CD4-positive, alpha-beta T cell treated with Interleukin-12 subunit alpha and Interleukin-12 subunit beta, for 1 hour (primary cell): ENCODE results near the gene REPIN1.

ENCODE experiments used
- DNase-seq: peaks from one replicate; pipeline ENCODE4 v3.0.0-alpha.2; 2020

REPIN1 gene

DNA sequence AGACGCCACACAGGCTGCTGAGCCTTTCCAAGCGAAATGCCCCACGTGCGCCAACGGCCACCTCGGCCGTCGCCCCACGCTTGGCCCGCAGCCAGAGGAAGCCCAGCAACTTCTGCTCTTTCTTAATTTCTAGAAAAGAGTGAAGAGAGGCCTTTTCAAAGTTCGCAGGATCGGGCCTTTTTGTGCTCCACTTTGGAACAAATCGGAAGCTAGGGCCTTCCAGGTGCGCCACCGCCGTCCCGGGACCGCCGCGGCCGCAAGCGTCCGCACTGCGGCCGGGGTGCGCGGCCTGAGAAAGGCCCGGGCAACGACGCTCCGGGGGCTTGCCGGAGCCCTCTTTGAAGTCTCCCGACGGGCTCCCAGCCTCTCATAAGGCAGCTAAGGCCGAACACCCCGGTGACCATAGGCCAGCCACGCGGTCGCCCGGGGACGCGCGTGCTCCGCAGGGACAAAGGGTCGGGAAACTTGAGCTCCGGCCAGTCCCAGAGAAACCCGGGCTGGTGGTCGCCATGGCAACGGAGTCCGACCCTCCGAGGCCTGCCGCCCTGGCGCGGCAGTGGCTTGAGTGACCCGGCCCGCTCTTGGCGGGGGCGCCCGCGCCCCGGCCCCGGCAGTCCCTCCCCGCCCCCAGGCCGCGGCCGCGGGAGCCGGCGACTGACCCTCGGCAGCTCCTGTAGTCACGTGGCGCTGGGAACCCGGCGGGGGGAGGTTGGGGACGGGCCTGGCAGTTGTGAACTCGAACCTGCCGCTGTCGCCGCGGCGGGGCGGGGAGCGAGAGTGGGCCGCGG lies at the start of gene REPIN1:
Gene REPIN1 (plus strand): TSS at position 727 of the 788 bp plus-strand sequence. CDS start 890 bp downstream, outside the sequence.
- peak; percentile 81 for DNase-seq

GRCh38 chr7:150321788-150322113 lies 46.9 kb upstream of the REPIN1 start:
- DNase-seq = no peak

DNA sequence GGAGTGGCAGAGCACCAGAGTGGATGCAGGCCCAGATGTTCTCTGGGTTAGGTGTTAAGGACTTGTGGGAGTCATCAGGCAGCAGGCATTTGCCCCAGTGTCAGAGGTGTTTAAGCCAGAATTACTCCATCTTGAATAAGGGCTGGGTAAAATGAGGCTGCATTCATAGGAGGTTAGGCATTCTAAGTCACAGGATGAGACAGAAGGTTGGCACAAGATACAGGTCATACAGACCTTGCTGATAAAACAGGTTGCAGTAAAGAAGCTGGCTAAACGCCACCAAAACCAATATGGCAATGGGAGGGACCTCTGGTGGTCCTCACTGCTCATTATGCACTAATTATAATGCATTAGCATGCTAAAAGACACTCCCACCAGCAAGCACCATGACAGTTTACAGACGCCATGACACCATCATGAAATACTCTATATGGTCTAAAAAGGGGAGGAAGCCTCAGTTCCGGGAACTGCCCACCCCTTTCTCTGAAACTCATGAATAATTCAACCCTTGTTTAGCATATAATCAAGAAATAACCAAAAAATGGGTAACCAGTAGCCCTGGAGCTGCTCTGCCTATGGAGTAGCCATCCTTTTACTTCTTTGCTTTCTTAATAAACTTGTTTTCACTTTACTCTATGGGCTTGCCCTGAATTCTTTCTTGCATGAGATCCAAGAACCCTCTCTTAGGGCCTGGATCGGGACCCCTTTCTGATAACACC lies 46.3 kb upstream of the REPIN1 start:
- DNase-seq = peak; percentile 73

DNA sequence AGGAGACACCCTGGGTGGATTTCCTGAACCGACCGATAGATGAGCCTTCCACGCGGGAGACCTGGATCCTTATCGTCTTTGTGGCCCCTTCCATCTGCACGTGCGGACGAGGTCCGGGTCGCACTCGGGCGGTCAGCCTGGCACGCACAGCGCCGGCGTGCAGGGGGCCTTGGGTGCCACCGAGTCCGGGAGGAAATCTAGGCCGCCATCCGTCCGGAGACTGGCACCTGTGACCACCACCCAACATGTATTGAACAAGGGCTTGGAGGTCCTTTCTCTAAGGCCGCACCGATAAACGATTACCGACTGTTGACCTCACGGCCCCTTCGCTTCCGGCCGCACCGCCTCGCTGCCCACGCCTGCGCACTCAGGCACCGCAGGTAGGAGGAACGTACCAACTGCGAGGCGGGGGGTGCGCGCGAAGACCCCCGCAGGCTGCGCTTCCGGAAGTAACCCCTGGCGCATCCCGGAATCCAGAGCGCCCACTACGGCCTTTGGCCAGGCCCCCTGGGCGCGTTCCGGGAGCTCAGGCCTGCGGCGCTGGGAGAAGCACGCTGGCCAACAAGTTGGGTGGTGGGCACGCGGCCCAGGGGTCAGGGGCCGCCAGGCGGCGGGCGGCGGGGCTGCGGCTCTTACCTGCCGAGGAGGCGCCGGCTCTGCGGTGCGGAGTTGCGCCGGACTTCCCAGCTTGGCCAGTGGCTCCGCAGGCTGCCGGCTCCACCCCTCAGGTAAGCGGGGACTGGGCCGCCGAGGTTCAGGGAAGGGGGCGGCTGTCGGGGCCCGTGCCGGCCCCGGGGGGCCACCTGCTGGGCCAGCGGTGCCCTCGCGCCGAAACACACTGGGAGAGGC lies 45.6 kb upstream of the REPIN1 start, which contains the start of the genes ACTR3C and LRRC61:
Gene ACTR3C (minus strand): TSS at position 713 of the 849 bp plus-strand sequence. CDS start 28,249 bp downstream, outside the sequence.
Gene LRRC61 (plus strand): TSS at position 523 of the 849 bp plus-strand sequence. CDS start 13,507 bp downstream, outside the sequence.
- DNase-seq = peak; percentile 72

- no peak for DNase-seq
Observed at GRCh38 chr7:150323682-150324372, 44.8 kb upstream of the REPIN1 start.

GRCh38 chr7:150324373-150324961 lies 44.2 kb upstream of the REPIN1 start:
- no peak for DNase-seq

DNA sequence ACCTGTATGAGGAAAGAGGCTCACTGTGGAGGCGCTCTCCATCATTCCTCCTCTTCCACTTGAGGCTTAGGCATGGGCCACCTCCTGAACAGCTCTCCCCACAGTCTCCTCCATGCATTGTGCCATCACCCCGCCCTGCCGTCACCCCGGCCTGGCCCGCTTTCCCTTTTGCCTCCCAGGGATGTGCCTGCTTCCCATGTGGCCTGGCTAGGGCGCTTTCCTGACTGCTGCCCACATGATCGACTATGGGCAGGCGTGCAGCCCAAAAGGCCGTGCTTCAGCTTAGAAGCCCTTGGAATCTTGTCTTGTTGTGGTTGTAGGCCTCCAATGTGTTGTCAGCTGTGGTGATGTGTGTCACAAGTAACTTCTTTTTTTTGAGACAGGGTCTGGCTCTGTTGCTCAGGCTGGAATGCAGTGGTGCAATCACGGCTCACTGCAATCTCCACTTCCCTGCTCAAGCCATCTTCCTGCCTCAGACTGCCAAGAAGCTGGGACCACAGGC lies 43.5 kb upstream of the REPIN1 start:
- no peak for DNase-seq

- DNase-seq = no peak
Observed at GRCh38 chr7:150325901-150326300, 42.7 kb upstream of the REPIN1 start.

DNA sequence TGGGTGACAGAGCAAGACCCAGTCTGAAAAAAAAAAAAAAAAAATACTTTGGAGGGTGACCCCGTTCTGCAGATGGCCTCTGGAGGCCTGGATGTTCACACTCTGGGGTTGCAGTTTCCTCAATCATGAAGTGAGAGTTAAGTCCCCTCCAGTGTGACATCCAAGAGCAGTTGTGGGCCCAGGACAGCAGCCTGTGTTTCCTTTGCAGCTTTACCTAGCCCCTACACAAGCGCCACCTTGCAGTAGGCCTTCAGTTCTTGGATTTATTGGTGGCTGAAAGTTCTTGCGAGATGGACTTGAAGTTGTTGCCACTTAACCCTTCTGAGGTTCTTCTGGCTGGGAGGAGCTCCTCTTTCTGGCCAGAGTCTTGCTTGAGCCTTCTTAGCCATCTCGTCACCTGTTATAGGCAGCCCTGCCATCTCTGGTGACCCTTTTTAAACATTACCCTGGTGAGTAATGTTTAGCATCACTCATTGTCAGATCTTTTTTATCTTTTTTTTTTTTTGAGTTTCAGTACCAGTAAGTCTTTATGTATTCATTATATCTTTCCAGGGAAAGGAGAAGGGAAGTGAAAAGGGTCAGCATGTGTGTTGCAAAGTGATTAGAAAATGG lies 41.9 kb upstream of the REPIN1 start:
- DNase-seq = no peak

GRCh38 chr7:150327308-150327707 lies 41.3 kb upstream of the REPIN1 start:
- DNase-seq = no peak

- no peak for DNase-seq
Observed at GRCh38 chr7:150329331-150330120, 39.1 kb upstream of the REPIN1 start.

DNA sequence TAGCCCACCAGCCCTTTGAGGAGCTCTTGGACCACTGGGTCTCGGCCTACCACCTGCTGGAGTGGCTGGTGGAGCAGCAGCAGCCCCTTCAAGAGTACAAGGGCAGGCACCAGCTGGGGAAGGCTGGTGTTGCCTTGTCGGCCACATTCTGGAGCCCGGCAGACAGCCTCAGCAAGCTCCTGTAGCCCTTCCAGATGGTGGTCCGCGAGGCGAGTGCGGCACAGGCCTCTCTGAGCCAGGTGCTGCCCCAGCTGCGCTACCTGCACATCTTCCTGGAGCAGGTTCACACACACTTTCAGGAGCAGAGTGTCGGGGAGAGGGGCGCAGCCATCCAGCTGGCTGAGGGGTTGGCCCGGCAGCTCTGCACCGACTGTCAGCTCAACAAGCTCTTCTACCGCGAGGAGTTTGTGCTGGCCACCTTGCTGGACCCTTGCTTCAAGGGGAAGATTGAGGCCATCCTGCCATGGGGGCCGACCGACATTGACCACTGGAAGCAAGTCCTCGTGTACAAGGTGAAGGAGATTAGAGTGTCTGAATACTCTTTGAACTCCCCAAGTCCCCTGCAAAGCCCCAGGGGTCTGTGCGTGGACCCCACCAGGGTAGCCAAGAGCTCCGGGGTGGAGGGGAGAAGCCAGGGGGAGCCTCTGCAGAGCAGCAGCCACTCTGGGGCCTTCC lies 38.3 kb upstream of the REPIN1 start:
- no peak for DNase-seq

- DNase-seq = no peak
Observed at GRCh38 chr7:150332852-150333635, 35.6 kb upstream of the REPIN1 start.

GRCh38 chr7:150333659-150334058 lies 35.0 kb upstream of the REPIN1 start:
- DNase-seq = no peak

GRCh38 chr7:150334108-150334507 lies 34.5 kb upstream of the REPIN1 start:
- DNase-seq = no peak

- no peak for DNase-seq
Observed at GRCh38 chr7:150335108-150335773, 33.4 kb upstream of the REPIN1 start.

GRCh38 chr7:150335774-150336112 lies 32.9 kb upstream of the REPIN1 start:
- DNase-seq = no peak

DNA sequence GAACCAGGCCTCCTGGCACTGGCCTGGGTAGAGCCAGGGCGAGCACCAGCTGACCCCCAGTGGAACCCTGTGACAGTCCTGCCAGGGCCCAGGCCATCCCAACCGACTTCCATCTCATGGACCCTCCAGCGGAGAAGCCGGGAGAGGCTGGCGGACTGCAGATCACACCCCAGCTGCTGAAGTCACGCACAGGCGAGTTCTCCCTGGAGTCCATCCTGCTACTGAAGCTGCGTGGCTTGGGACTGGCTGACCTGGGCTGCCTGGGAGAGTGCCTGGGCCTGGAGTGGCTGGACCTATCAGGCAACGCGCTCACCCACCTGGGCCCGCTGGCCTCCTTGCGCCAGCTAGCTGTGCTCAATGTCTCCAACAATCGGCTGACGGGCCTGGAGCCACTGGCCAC lies 31.9 kb upstream of the REPIN1 start:
- no peak for DNase-seq

GRCh38 chr7:150337179-150337578 lies 31.4 kb upstream of the REPIN1 start:
- DNase-seq = no peak
